HG03159 (cell line): Measurements from ENCODE around the gene SEMA4G.

Source experiments
- ATAC-seq: cut with Tn5 transposase; IDR thresholded peaks from one replicate; pipeline ENCODE4 v1.9.1; 2021; ENCODE audit warnings: mild to moderate bottlenecking, moderate library complexity; ENCODE audit not compliant: unreplicated experiment

The SEMA4G gene

DNA sequence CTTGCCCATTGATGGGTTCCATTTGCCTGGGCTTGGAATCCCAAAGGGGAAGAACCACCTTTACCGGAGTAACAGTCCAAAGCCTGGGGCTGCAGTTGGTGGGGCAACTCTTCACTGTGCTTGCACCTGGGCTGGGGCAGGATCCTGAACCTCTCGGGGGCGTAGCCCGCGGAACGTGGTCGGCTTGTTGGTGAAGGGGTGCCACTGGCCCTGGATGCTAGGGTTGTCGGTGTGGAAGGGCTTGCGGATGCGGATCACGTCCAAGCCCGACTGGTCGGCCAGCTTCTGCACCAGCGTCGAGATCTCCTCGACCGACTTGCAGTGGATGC is 17.3 kb downstream of the SEMA4G start:
- ATAC-seq, result peak; percentile 2

DNA sequence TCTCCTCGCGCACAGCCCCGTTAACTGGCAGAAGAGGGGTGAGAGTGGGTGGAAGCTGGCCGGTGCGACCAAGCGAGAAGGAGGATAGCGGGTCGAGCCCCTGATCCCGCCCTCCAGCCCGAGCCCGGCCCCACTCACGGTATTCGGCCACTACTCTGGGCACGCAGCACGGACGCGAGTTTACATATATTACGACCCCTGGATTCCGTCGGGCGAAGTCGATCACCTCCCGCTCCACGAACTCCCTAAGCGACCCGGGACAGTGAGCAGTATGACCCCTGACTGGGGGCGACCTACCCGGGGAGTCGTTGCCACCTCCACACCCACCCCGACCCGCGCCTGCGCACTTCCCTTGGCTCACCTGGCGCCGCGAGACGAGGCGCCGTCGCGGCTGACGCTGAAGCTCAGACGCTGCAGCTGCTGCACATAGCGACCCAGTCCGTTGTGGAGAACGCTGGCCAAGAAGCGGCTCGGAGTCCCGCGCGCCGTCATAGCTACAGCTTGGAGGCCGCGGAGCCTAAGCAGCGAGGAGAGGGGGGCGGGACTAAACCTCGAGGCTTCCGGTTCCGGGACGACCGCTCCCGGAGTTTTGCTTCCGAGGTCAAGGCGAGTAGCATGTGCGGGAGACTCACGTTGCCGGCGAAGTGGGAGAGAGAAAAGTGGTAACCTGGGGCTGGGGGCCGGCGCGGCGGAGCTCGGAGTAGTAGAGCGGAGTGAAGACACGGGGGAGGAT is 17.8 kb downstream of the SEMA4G start, which contains the start of the genes MRPL43 and TWNK:
MRPL43 (minus strand) TSS at position 546 of the 733 bp plus-strand sequence; CDS start at position 492, 54 bp downstream.
TWNK (plus strand) TSS at position 592 of the 733 bp plus-strand sequence. CDS start 668 bp downstream, outside the sequence.
- peak; percentile 78 for ATAC-seq

DNA sequence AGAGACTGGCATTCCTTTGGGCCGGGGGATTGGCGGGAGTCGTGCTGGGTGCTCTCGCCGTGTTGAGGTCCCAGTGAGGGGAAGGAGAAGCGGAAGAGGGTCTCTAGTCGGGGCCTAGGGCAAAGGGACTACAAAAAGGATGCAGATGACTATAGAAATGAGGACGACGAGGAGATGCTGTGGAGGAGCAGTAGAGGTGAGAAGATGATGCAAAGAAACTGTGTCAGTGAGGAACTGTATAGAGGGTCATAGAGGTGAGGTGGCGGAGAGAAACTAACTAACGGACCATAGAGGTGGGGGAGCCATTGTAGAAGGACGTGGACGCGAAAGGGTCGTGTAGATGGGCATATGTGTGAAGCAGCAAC is 18.4 kb downstream of the SEMA4G start:
- peak; percentile 8 for ATAC-seq

DNA sequence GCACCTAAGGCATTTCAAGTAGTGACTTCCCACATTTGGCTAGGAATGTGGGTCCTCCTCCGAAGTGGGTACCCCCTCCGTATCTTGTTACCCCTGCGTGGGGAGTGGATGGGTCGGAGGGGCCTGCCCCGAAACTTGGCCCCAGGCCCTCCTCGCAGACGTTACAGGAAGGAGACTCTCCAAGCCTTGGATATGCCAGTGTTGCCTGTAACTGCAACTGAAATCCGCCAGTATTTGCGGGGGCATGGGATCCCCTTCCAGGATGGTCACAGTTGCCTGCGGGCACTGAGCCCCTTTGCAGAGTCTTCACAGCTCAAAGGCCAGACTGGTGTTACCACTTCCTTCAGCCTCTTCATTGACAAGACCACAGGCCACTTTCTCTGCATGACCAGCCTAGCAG is 18.9 kb downstream of the SEMA4G start:
- no peak for ATAC-seq

DNA sequence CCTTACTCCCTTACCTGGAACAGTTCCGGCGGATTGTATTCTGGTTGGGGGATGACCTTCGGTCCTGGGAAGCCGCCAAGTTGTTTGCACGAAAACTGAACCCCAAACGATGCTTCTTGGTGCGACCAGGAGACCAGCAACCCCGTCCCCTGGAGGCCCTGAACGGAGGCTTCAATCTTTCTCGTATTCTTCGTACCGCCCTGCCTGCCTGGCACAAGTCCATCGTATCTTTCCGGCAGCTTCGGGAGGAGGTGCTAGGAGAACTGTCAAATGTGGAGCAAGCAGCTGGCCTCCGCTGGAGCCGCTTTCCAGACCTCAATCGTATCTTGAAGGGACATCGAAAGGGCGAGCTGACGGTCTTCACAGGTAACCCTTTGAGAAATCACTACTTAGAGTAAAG is 19.8 kb downstream of the SEMA4G start:
- ATAC-seq, result no peak

DNA sequence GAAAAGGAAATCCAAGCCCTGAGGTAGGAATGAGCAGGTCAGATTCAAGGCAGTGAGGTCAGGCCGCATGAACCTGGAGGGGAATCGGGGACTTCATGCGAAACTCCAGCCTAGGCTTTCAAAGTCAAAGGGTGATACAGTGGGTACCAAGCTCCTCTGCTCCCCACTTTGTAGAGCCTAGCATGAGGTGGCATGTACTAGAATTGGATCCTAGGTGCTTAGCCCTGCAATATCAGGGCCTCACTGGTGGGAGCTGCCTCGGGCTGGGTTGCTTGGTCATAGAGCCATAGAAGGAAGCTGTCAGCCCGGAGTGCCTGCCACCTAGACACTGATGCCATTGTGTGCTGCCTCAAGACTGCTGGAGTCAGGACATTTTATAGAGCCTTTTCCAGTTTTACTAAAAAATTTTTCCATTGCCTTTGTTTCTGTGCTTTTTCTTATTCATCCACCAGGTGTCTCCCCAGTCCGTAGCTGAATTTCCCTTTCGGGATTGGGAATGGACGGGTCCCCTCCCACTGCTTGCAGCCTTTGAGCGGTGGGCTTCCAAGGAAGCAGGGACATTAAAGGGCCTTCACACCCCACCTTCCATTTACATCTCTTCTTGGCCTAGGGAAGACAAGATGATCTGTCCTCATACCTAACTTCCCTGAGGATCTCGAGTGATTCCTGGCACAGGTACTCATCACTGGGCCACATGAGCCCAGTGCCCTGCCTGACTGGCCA is 24.8 kb downstream of the SEMA4G start:
- ATAC-seq, result no peak

DNA sequence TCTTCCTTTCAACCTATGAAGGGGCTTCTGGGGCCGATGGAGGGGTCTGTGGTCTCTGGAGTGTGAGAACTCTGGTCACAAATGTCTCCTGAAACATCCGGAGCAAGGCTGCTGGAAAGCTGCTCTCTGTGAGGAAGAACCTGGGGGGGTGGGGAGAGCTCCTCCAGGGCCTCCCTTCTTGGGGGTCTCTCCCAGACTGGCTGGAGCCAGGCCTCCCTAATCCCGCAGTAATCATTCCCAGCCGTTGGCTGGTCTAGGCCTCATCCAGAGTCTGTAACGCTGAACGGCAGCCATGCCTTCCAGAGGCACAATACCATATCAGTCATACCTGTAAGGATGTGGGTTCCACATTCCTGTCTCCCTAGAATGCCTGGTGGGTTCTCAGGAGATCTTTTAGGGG is 25.9 kb downstream of the SEMA4G start:
- ATAC-seq, result no peak

DNA sequence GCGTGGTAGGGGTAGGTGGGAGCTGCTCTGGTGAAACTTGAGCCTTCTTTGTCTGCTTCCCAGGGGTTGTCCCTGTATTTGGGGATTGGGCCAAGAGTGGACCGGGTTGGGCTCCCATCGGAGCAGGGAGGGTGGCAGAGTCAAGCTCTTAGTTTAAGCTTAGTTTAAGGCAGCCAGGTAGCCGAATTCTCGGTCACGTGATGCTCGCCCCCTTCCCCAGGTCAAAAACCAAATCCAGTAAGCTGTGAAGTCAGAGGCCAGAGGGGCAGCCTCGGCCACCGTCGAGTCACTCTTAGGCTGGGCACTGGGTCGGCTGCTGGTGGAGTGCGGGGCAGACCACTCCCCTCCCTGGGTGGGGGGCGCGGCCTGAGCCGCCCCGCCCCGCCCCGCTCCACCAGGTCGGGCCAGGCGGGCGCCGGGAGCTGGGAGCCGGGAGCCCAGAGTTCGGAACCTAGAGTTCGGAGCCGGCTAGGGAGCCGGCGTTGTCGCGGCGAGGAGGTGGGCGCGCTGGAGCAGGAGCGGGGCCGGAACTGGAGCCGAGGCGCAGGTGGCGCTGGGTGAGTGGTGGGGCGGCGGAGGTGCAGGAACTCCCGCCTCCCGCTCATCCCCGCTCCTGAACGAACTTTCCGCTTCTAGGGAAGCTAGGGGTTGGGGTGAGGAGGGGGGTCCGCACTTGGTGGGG is 27.5 kb downstream of the SEMA4G start:
- peak; percentile 16 for ATAC-seq

DNA sequence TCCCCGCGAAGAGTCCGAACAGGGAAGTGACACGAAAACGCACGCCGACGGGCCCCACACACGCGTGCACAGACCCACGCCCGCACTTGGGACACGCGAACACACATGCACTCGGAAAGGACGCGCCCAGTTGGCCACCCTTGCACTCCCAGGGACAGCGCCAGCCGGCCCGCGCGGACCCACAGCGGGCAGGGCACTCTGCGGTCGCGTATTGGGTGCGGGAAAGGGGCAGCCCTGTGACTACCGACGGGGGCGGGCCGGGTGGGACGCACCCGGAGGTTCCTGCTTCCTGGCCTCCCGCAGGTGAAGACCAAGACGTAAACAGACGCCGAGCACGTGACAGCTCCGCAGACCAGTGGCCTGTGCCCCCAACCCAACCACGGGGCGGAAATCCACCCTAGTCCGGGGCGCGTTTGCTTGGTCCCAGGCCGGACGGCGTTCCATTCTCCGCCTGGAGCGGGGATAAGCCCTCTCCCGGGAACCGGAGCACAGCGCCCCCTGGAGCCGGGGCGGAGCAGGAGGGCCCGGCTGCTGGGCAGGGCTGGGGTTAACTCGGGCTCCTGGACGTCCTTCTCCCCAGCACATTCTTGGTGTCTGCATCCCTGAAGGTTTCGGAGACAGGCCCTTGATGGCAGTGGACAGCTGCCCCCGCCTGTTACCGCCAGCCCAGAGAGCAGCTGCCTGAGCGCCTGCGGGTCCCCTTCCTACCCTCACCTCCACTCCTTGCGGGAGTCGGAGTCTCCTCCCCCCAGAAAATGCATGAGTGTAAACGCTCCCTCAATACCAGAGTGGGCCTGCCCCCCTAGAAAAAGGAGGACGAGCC is 28.3 kb downstream of the SEMA4G start:
- ATAC-seq, result peak; percentile 32

DNA sequence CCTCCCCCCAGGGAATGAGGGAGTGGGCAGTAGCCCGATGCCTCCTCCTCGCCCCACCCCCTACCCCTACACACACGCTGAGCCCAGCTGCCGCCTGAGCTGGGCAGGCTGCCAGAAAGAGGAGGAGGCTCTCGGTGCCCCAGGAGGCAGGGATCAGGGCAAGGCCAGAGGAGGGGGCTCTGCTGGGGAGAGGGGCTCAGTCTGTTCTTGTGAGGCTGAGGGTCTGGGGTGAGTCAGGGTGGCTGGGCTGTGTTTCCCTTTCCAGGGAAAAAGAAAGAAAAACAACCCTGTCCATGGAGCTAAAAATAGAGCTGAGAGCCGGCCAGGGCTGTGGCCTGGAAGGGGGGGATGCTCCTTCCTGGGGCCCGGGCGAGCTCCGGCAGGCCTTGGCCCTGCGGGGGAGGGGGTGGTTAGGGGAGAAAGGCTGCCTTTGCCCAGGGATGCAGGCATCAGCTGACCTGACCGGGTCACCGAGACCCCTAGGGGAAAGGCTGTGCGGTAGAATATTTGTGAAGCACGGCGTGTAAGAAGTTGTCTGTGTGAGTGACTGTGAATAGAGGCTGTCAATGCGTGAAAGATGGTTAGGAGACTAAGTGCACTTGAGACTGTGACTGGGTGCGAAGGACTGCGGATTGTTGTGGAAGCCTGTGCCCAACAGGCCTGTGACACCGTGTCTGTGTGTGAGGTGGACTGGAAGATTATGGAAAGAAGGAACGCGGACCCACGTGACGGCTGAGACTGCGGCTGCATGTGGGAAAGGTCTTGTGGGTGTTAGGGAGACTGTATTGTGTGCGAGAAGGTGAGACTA is 29.1 kb downstream of the SEMA4G start:
- ATAC-seq, result no peak

DNA sequence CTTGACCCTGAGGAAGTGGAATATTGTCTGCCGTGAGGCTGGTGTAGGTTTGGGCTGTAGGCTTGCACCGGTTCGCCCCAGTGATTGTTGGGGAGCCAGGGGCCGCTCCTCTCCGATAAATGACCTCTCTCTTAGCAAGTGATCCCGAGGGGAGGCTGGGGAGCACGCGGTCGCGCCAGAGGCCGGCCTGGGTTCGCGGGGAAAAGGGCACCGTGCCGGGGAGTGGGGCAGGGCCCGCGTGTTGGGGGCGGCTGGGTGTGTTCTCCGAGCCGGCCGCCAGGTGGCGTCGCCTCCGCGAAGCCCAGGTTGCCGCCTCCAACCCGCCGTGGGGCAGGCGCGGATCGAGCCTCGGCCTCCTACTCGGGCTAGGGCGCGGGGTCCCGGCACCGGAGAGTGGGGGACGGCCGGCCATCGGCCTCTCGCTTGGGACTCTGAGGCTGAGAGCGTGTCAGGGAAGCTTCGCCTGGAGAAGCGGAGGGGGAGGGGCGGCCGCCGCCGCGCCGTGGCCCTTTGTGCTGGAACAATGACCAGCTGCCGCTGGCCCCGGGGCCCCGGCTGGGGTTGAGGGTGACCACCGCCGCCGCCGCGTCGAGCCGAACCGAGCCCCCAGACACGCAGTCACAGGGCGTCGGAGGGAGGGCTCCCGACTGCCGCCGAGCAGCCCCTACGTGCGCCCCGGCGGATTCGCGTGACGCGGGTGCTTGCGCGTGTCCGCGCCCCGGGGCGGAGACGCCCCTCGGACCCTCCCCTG is 29.9 kb downstream of the SEMA4G start:
- peak; percentile 44 for ATAC-seq

DNA sequence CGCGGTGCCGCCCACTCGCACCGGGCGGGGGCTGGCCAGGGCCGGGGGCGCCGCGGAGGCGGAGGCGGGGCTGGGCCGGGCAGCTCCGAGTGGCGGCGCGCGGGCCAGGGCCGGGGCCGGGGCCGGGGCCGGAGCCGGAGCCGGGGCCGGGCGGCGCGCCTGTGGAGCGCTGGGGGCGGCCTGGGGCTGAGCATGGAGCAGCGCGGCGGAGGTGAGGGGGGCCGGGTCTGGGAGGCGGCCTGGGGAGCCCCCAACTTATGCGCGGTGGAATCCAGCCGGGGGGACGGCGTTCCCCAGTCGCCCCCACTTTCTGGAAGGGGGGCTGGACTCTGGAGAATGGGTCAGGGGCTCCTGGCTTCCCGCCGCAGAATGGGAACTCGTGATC is 30.4 kb downstream of the SEMA4G start, which contains the start of gene LZTS2:
LZTS2 (plus strand) TSS at position 67 of the 385 bp plus-strand sequence. CDS start 2,731 bp downstream, outside the sequence.
- peak; percentile 9 for ATAC-seq

DNA sequence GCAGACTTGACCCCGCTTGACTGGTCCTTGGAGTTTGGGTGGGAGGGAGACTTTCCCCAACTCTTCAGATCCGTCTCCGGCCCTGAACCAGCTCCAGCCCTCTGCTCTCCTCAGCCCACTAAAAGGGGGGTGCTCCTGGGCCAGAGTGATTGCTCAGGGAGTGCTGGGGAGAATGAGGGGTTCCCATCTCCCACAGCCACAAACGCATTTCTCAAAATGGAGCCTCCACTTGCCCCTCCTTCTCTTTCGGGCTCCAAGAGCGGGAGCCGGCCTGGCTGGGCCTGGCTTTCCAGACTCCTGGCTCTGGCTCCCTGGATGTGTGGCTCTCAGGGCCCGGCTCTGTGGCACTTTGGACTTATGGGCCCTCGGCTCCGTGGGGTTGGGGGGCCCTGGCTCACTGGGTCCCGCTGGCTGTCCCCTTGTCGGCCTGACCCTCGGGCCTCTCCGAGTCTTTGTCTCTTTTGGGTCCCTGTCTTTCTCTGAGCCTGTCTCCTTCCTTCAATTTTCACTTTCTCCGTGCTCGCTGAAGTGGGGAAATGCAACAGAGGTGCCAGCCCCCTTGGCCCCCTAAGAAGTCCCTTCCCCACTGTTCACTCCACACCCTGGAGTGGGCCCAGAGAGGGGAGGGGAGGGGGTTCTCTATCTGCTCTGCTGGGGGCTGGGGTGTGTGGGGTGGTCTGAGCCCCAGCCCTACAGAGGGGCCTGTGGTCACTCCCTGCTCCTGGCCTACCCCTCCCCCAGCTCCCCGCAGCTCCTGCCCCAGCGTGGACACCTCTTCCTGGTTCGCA is 31.0 kb downstream of the SEMA4G start:
- ATAC-seq, result no peak

DNA sequence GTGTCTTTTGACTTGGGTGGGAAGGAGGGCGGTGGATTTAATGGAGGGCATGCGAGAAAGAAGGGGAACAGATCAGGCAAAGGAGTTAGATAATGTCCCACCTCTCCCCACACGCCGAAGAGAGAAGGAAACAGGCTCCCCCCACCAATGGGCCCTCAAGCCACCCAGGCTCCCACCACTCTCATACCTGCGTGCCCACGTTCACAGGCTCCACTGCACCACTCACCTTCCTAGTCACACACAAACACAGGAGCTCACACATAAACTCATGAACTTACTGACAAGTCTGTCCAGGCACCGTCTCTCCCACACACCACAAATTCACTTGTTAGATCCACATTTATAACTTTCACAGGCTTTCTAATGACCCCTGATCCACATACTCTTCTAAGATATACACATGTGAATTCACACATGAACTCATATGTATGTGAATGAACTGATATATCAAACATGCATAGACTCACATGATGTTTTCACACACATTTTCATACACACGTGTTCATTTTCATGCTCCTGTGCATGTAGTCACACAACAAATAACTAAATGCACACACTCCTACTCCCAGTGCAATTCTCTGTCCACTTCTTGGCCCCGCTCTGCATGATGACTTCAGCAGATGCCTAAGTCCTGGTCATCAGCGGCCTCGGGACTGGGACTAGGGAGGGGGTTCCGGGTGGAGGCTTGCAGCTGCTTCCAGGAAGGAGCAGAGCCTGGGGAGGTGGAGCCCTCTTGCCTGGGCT is 31.8 kb downstream of the SEMA4G start:
- no peak for ATAC-seq

DNA sequence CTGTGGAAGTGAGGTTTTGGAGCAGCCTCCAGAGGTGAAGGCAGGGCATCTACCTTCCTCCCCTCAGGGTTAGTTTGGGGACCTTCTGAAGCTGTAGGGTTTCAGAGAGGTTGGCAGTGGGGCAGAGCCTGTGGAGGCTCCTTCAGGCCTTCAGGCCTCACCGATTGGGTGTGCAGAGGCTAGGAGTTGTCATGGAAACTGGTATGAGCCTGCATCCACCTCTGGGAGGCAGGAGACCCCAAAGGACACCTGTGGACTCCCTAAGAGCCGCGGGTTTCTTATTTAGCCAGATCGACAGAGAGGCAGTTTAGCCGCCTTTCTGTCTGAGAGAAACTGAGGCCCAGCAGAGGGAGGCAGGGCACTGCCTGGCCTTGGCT is 32.3 kb downstream of the SEMA4G start:
- ATAC-seq, result no peak

DNA sequence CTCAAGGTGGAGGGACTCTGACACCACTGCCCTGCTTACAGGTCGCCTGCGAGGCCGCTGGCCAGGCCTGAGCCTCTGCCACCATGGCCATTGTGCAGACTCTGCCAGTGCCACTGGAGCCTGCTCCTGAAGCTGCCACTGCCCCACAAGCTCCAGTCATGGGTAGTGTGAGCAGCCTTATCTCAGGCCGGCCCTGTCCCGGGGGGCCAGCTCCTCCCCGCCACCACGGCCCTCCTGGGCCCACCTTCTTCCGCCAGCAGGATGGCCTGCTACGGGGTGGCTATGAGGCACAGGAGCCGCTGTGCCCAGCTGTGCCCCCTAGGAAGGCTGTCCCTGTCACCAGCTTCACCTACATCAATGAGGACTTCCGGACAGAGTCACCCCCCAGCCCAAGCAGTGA is 33.2 kb downstream of the SEMA4G start:
- ATAC-seq, result no peak

DNA sequence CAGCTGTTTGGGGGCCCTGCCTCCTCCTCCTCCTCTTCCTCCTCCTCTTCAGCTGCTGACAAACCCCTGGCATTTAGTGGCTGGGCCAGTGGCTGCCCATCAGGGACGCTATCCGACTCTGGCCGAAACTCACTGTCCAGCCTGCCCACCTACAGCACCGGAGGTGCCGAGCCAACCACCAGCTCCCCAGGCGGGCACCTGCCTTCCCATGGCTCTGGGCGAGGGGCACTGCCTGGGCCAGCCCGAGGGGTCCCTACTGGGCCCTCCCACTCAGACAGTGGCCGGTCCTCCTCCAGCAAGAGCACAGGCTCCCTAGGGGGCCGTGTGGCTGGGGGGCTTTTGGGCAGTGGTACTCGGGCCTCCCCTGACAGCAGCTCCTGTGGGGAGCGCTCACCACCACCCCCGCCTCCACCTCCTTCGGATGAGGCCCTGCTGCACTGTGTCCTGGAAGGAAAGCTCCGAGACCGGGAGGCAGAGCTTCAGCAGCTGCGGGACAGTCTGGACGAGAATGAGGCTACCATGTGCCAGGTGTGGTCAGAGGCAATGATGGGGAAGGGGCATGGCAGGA is 34.4 kb downstream of the SEMA4G start:
- no peak for ATAC-seq

DNA sequence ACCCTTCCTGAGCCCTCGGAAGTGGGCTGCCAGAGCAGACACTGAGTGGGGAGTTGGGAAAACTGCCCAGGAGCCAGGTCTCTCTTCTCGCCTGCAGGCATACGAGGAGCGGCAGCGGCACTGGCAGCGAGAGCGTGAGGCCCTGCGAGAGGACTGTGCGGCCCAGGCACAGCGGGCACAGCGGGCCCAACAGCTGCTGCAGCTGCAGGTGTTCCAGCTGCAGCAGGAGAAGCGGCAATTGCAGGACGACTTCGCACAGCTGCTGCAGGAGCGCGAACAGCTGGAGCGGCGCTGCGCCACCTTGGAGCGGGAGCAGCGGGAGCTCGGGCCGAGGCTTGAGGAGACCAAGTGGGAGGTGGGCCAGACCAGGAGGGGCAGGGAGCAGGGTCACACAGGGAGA is 36.1 kb downstream of the SEMA4G start:
- ATAC-seq, result no peak
